ENCODE data around the gene TSHB.
"Not testable (repeated sequence)": the region's sequence is repeated elsewhere in the genome, so short reads cannot be mapped to it uniquely, and the experiment has no call there.

TSHB gene

DNA sequence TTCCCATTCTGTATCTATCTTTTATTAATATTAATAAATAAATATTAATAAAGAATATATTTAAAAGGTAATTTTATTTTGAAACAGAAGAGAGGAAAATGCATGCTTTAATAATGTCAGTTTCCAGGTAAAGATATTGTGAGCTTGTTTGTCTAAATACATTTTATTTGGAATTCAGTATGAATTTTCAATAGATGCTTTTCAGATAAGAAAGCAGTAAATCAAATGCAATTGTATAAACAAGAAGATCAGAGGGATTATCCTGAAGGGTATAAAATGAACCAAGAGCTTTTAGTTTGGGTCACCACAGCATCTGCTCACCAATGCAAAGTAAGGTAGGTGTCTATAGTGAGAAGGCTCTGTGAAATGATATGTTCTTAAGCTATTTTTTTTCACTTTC lies at the start of gene TSHB:
Gene TSHB, plus strand, starts transcription at position 301 of the 400 bp plus-strand sequence. CDS start 3,537 bp downstream, outside the sequence.
- in situ Hi-C loops (cut with MboI; ENCODE audit: low sequenced_read_pairs) = no loop called here

DNA sequence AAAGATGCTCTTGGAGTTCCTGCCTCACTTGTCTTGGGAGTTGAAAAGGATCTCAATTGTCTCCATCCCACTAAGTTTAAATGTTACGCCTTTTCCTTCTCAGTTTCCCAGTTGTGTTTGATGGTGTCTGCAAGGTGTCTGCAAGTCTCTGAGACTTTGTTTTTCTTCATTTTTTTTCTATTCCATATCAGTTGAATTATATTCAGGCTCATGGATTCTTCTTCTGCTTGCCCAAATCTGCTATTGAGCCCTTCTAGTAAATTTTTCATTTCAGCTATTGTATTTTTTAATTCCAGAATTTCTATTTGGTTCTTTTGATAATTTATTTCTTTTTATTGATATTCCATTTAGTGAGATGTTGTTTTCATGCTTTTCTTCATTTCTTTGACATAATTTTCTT lies 47.4 kb upstream of the TSHB start:
- in situ Hi-C loops (cut with MboI; ENCODE audit: low sequenced_read_pairs) = no loop called here

DNA sequence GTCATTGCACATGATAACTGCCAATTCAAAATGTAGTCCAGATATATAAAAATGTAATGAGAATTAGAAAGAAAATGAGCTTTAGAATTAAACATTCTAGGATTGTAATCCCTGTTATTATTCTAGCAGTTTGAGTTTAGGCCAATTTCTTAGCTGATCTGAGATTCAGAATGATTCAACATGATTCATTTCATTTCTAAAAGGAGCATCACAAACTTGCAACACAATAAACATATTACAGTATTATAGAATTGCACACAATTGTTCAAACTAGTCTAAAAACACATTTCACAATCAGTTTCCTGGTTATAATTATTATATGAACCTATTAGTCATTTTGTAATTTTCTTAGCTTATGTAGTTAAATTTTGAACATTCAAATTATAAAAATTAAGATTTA lies 43.3 kb upstream of the TSHB start:
- in situ Hi-C loops (cut with MboI; ENCODE audit: low sequenced_read_pairs) = no loop called here

DNA sequence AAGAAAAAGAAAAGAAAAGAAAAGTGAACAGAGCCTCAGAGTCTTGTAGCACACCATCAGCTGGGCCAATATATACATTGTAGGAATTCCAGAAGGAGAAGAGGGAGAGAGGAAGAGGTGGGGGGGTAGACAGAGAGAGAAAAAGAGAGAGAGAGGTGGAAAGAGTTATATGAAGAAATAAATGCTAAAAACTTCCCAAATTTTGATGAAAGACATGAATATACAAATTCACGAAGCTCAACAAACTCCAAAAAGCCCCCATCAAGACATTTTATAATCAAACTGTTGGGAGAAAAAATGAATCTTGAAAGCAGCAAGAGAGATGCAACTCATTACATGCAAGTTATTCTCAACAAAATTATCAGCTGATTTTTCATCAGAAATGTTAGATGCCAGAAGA lies 41.5 kb upstream of the TSHB start:
- in situ Hi-C loops (cut with MboI; ENCODE audit: low sequenced_read_pairs) = no loop called here

DNA sequence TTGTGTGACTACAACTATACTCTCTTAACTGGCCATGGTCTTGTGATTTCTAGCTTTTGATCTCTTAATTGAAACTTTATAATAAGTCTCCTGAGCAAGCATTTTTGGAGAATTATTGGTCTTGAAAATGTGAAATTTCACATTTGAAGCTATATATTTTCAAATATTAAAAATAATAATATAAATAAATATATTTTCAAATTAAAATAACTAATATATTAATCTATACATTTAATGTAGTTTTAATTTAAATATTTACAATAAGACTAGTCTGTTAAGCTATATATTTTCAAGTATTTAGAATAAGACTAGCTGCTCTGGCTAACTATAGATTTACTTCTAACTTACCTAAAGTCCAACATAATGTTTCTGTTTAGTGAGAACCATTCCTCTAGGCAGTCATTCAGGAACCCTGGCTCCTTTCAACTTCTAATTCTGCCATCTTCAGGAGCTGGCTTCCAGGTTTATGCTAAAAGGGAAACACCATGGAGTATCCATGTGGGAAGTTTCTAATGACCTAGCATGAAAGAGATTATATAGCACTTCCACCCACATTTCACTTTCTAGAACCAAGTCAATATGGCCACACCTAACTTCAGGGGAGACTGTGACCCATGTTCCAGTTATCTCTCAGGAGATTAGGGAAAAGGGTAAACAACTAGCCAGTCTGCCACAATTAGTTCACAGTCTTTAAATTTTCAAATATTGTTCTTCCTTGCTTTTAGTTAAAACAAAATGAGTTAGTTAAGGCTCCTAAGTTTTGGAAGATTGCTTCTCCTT lies 31.9 kb upstream of the TSHB start:
- in situ Hi-C loops (cut with MboI; ENCODE audit: low sequenced_read_pairs) = no loop called here

DNA sequence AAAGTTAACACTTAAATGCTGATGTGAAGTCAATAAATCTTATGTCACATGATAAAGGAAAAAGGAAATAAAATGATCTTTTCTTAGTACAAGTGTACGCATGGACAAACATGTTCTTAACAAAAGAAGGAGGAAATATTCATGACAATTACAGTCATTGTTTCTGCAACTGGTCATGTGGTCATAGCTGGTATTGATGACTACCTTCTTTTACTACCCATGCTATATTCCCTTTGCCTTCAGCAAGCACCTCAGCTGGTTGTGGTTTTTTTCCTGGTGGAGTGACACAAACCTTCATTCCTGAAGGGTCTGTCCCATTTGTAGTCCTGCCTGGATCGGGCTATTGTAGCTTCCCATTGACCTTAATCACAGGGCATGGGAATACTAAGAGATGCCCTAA lies 23.4 kb upstream of the TSHB start:
- in situ Hi-C loops (cut with MboI; ENCODE audit: low sequenced_read_pairs) = no loop called here

DNA sequence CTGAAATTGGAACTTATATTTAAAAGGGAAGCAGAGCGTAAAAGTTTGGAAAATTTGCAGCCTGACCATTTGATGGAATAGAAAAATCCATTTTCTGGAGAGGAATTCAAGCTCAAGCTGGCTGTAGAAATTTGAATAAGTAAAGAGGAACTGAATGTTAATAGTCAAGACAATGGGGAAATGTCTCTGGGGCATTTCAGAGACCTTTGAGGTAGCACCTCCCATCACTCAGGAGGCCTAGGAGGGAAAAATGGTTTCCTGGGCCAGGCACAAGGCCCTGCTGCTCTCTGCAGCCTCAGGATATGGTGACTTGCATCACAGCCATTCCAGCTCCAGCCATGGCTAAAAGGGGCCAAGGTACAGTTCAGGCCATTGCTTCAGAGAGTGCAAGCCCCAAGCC lies 17.6 kb upstream of the TSHB start:
- in situ Hi-C loops (cut with MboI; ENCODE audit: low sequenced_read_pairs) = no loop called here

DNA sequence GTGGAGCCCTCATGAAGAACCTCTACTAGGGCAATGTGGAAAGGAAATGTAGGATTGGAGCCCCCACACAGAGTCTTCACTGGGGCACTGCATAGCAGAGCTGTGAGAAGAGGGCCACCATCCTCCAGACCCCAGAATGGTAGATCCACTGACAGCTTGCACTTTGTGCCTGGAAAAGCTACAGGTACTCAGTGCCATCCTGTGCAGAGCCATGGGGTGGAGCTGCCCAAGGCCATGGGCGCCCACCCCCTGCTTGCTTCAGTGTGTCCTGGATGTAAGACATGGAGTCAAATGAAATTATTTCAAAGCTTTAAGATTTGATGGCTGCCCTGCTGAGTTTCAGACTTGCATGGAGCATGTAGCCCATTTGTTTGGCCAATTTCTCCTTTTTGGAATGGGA lies 17.2 kb upstream of the TSHB start:
- in situ Hi-C loops (cut with MboI; ENCODE audit: low sequenced_read_pairs) = no loop called here

DNA sequence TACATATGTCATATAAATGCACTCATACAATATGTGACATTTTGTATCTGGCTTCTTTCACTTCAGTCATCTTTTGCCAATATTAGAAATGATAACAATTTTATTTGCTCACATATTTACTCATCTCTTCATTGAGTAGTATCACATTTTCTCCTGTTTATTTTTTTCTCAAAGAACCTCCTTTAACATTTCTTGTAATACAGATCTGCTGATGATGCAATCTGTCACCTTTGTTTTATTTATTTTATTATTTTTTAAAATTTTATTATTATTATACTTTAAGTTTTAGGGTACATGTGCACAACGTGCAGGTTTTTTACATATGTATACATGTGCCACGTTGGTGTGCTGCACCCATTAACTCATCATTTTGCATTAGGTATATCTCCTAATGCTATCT lies 15.8 kb upstream of the TSHB start:
- in situ Hi-C loops (cut with MboI; ENCODE audit: low sequenced_read_pairs) = no loop called here

DNA sequence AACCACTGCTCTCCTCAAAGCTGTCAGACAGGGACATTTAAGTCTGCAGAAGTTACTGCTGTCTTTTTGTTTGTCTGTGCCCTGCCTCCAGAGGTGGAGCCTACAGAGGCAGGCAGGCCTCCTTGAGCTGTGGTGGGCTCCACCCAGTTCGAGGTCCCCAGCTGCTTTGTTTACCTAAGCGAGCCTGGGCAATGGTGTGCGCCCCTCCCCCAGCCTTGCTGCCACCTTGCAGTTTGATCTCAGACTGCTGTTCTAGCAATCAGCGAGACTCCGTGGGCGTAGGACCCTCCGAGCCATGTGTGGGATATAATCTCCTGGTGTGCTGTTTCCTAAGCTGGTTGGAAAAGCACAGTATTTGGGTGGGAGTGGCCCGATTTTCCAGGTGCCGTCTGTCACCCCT lies 10.1 kb upstream of the TSHB start:
- in situ Hi-C loops (cut with MboI; ENCODE audit: low sequenced_read_pairs) = not testable (repeated sequence)

DNA sequence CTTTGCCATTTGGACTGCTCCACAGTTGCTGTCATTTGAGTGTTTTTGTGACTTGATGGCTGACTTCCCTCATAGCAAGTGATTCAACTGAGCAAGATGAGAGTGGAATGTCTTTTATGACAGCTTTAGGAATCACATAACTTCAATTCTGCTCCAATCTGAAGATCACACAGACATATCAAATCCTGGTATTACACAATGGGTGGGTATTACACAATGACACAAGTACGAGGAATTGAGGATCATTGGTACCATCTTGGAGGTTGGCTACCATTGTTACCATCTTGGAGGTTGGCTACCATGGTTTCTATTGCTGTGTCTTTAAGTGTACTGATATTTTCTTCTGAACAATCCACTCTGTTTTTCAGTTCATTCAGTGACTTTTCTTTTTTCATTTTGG lies 8.5 kb upstream of the TSHB start:
- in situ Hi-C loops (cut with MboI; ENCODE audit: low sequenced_read_pairs) = no loop called here

DNA sequence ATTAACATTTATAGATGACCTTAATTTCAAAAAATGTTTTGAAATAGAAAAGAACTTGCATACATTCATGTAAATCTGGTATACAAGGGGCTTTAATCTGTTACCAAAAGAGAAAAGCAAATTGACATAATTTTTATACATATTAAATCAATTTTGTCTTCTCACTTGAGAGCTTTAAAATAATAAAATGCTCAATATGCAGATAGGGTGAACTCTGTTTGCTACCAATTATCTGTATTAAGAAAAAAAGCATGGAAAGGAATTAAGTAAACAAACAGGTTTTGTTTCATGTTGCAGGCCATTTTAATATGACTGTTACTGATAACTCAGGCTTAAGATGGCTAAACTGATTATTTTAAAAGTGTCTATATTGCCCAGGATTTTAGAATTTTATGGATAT lies 6.0 kb upstream of the TSHB start:
- in situ Hi-C loops (cut with MboI; ENCODE audit: low sequenced_read_pairs) = no loop called here

DNA sequence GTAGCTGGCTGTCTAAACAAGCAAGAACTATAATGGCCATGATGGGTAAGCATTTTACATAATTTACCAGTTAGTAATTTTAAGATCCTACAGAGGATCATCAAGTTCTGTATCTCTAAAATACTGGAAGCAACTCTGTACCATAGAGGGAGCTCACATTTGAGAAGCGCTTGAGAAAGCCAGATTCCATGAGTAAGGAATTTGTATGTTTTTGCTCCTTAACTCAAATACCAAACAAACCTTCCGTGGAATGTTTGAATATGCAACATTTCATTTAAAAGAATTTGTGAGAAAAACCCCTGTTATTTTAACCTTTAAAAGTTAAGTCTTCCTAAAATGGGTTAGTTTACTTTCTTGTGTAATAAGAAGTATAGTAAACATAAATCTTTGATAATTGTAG lies 2.0 kb downstream of the TSHB start:
- in situ Hi-C loops (cut with MboI; ENCODE audit: low sequenced_read_pairs) = no loop called here

DNA sequence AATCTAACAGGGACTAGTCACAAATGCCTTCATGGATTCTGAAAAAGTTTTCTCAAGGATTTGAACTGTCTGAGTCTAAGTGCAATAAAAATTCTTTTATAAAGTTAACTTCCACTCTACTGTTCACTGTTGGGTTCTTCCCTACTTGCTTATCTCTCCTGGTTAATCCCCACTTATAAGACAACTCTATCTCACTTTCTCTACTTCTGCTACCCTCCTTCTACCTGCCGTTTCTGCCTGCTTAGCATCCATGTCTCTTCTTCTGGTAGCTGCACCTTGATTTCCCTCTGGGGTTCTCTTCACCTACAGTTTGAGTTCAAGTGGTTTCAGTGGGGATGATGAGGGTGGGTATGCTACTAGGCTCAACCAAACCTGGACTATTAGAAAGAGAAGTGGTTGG lies 6.0 kb downstream of the TSHB start:
- in situ Hi-C loops (cut with MboI; ENCODE audit: low sequenced_read_pairs) = no loop called here

DNA sequence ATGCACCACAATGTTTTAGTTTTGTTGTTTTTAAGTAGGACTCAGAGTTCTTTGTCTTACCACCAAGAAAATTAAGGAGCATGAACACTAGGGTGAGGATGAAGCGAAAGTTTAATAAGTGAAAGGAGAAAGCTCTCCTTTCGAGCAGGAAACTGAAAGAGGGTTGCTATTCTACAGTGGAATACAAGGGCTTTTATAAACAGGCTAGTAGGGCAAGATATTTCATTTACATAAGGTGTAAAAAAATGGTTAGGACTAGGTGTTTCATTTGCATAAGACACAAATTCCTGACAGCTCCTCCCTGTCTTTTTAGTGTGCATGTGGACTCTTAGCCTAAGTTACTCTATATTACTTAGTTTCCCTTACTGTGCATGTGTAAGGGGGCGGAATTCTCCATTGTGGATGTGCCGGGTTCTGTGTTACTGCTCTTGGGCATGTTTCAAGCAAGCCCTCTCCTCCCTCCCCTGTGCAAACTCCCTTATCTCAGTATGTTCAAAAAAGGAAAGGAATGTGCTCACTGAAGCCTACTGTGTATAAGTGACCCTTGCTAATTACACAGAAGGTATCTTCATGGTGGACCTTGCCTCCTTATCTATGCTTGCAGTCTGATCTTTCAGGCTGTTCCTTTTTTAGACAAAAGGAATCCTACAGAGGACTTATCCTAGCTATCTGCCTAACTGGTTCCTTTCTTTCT lies 7.3 kb downstream of the TSHB start:
- in situ Hi-C loops (cut with MboI; ENCODE audit: low sequenced_read_pairs) = no loop called here

DNA sequence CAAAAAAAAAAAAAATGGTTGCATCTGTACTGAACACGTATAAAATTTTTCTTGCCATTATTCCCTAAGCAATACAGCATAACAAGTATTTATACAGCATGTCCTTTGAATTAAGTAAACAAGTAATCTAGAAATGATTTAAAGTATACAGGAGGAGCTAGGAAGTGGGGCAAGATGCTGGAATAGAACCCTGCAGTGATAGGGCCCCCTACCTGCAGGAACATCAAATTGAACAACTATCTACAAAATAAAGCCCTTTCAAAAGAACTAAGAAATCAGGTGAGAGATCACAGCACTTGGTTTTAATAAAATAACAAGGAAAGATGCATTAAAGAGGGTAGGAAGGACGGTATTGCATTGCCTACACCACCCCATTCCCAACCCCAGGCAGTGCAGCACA lies 10.9 kb downstream of the TSHB start:
- in situ Hi-C loops (cut with MboI; ENCODE audit: low sequenced_read_pairs) = no loop called here

DNA sequence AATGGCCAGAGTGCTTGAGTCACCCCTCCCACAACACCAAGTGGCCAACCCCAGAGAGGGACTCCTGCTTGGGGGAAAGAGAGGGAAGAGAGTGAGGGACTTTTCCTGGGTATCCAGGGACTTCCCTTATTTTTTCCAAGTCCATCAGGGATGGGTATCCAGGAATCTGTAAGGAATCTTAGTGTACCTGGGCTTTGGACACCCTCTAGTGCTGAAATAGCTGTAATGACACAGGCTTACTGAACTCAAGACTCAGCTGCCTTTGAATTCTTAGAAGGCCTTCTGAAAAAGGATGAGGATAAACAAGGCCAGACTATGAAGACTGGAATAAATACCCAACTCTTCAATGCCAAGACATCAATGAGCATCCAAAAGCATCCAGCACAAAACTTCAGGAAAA lies 12.0 kb downstream of the TSHB start:
- in situ Hi-C loops (cut with MboI; ENCODE audit: low sequenced_read_pairs) = no loop called here

DNA sequence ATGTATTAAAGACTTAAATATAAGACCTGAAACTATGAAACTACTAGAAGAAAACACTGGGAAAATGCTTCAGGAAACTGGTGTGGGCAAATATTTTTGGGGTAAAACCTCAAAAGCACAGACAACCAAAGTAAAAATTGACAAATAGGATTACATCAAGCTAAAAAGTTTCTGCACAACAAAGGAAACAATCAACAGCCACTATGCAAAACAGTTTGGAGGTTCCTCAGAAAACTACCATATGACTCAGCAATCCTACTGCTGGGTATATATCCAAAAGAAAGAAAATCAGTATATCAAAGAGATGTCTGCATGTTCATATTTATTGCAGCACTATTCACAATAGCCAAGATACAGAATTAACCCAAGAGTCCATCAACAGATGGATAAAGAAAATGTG lies 17.1 kb downstream of the TSHB start:
- in situ Hi-C loops (cut with MboI; ENCODE audit: low sequenced_read_pairs) = no loop called here

DNA sequence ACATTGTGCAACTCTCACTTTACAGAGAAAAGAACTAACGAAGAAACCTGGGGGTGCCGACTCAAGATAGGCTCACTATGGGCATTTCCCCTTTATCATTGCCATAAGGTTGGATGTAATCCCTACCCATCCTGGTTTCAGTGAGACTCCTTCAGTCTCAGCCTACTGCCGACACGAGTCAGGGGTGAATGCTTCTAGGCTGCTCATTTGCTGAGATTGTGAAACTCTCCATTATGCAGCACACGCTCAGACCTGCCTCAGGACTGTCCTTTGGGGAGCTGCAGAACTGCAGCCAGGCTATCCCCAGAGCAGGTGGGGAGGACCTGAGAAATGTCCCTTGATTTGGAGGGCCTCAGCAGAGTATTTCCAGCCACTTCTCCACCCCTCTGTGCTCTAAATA lies 22.2 kb downstream of the TSHB start:
- in situ Hi-C loops (cut with MboI; ENCODE audit: low sequenced_read_pairs) = no loop called here

DNA sequence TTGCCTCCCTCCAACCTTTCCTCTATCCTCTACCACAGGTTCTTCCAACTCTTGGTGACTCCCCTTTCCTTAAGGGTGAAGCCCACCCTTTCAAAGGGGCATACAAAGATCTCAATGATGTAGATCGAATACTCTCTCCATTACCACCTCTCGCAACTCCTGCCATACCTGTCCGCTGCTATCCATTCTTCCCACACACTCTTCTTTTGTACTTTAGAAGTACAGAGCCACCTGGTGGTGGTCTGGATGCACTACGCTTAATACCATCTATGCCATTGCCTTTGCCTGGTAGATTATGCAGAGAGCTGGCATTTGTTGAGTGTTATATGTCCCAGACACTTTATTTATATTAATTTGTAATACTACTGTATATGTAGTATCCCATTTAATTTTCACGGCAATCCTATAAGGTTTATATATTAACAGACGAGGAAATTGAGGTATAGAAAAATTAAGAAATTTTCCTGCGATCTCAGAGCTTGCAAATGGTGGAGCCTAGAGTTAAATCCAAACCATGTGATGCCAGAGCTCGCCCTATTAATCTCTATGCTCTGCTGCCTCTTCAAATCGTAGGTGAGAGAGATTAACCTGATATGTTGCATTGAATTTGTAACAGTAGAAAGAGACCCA lies 22.9 kb downstream of the TSHB start:
- in situ Hi-C loops (cut with MboI; ENCODE audit: low sequenced_read_pairs) = no loop called here

DNA sequence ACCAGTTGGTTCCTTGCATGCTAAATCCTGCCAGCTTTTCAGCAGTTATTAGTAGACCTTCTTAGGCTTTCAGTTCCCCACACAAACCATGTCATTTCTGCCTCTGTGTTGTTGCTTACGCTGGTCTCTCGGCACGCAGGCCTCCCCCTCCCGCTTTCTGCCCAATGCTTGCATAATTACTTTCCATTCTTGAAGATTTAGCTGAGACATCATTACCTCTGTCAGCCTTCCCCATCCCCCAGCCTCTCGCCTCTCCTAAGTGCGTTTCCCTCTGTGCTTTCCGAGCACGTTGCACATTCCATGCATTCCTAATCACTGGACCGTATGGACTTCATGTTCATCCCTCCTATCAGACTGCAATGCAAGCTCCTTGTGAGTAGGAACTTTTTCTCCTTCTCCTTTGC lies 26.8 kb downstream of the TSHB start:
- in situ Hi-C loops (cut with MboI; ENCODE audit: low sequenced_read_pairs) = no loop called here

DNA sequence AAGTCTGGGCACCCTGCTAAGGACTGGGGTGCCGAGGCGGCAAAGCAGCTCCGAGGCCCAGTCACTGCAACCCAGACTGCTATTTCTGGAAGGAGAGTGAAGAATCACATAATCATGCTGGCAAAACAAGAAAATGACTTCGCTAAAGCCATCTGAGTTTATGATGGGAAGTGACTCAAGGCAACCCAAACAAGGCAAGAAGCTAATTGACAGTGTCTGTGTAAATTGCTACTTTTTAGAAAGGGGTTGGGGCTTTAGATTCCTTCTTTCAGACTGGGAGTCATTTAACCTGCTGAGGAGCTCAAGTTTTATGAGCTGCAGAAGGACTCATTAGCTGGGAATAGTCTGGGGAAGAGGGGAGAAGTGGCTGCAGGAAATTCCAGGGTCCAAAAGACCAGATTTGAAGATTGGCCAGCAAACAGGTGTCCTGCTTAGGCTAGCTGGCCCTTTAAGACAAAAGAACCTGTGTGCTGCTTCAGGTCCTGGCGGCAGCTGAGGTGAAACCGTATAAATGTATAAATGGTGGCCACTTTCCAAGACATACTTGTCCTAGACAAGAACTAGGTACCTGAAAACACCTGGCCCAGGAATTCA lies 28.1 kb downstream of the TSHB start:
- in situ Hi-C loops (cut with MboI; ENCODE audit: low sequenced_read_pairs) = no loop called here

All from HL-60/S4 (cell line).